GM21528 (cell line): Measurements from ENCODE around the gene SHD.

Source experiments
- ATAC-seq: cut with Tn5 transposase; IDR thresholded peaks from one replicate; pipeline ENCODE4 v1.9.1; 2021; ENCODE audit warnings: mild to moderate bottlenecking, moderate library complexity; ENCODE audit not compliant: unreplicated experiment, low FRiP score

SHD gene

DNA sequence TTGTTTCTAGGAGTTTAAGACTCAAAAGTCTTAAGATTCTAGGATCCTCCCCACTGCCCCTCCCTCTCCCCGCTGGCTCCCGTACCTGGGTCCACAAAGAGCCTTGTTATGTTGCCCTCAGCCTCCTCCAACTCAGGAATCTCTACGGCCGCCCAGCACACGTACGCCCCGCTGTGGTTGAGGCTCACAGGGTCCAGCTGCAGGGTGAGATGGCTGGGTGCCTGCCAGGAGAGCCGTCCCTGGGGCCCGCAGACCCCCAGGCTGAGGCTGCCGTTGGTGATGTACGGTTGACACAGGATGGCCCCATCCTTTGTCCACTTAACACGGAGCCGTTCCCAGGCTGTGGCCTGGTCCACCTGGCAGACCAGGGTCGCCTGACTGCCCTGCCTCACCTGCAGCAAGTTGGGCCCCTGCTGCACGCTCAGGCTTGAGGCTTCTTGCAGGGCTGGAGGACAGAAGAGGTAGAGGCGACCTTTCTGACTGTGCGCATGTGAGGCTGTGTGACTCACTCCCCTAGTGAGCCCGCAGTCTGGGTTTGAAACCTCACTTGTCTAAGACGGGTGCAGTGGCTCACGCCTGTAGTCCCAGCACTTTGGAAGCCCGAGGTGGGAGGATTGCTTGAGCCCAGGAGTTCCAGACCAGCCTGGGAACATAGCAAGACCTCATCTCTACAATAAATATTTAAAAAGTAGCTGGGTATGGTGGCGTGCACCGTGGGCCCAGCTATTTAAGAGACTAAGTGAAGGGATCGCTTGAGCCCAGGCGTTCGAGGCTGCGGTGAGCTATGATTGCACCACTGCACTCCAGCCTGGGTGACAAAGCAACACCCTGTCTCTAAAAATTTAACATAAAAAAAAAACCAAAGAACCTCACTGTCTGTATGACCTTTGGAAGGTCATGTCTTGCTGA is 19.1 kb downstream of the SHD start:
- ATAC-seq = no peak

DNA sequence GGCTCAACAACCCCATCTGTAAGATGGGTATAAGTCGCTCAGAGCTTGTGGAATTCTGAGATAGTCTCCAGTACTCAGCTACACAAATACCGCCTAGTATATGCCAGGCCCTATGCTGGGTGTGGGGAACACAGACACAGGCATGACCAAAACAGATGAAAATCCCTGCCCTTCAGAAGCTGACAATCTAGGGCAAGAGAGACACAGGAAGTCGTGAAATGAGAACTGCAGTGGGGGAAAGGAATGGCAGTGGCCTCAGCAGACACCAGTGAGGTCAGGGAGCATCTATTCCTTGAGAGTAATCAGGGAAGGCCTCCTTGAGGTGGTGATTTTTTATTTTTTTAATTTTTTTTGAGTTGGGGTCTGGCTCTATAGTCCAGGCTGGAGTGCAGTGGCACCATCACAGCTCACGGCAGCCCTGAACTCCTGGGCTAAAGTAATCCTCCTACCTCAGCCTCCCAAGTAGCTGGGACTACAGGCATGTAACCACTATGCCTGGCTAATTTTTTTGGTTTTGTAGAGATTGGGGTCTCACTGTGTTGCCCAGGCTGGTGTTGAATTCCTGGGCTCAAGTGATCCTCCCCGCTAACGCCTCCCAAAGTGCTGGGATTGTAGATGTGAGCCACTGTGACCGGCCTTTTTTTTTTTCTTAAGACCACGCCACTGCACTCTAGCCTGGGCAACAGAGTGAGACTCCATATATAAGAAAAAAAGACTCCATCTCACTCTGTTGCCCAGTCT is 19.9 kb downstream of the SHD start:
- no peak for ATAC-seq

DNA sequence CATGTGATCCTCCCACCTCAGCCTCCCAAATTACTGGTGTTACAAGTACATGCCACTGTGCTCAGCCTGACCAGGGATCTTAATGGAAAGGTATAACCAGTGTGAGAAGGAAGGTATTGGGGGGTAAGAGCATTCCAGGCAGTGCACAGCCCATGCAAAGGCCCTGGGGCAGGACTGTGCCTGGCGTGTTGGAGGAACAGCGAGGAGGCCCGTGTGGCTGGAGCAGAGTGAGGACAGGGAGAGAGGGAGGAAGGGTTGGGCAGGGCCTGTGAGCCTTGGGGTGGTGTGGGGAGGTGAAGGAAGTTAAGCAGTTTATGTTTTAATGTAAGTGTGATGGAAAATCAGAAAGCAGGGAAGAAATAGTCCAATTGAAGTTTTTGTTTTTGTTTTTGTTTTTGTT is 21.5 kb downstream of the SHD start:
- ATAC-seq = no peak

DNA sequence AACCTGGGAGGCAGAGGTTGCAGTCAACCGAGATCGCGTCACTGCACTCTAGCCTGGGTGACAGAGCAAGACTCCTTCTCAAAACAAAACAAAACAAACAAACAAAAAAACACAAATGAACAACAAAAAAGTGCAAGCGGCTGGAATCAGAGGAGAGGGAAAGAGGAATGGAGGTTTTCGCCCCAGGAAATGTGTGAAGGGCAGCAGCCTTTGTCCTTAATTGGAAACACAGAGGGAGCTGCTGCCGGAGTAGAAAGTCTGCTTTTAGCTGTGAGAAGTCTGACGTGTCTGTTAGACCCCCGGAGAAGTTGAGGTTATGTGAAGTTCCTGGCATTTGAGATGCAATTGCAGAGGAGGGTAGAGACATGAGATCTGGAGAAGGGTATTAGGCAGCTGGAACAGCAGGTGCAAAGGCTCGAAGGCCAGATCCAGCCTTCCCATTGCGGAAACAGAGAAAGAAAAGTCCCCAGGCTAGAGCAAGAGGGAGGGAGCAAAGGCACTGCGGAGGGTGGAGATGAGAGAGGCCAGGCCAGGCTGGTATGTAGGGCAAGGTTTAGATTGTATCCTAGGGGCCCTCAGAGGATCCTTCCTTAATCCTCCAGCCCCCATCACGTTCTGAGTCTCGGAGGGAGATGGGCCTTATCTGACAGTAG is 22.6 kb downstream of the SHD start:
- ATAC-seq = no peak

DNA sequence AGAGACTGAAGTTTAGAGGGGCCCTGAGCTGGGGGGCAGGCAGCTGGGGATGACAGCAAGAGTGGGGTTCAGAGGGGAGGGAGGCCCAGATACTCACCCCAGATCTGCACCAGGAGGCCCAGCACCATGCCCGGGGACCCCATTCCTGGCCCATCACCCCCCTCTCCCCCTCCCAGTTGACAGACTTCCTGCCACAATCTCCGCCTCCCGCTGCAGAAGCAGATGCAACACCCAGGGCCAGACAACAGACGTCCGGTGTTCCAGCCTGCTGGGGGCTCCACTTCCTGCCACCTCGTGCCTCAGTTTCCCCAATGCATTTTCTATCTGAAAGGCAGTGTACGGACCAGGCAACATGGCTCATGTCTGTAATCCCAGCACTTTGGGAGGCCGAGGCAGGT is 23.2 kb downstream of the SHD start, which contains the start of gene TMIGD2:
Gene TMIGD2 (minus strand): TSS at position 147 of the 398 bp plus-strand sequence. CDS start 4 bp downstream, at position 143.
- ATAC-seq = no peak

DNA sequence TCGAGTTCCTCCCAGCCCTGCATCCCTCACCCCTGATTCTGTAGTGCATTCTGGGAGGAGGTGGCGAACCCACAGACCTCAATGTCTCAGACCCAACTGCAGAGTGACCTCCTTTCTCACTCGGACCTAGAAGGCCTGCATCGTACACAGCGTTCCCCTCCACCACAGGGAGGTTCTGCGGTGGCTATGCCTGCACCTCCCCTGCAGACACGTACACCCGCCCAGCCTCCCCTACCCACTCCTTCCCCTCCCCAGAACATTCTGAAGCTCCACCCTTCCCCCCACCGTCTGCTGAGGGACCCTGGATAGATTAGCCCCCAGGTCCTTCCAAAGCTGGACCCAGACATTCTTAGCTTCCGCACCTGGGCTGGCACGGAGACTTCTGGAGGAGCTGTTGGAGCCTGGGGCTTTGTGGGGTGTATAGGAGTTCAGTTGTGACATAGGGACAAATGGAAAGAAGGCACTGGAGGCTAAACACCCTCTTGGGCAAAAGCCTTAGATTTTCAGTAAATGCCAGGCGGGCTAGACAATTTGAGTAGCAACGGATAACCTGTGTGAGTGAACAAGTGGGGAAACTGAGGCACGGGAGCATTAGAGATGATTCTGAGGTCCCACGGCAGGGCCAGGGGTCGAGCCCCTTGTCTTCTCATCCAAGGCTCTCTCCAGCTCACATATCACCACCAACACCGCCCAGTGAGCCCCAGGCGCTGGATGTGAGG is 24.9 kb downstream of the SHD start:
- no peak for ATAC-seq

DNA sequence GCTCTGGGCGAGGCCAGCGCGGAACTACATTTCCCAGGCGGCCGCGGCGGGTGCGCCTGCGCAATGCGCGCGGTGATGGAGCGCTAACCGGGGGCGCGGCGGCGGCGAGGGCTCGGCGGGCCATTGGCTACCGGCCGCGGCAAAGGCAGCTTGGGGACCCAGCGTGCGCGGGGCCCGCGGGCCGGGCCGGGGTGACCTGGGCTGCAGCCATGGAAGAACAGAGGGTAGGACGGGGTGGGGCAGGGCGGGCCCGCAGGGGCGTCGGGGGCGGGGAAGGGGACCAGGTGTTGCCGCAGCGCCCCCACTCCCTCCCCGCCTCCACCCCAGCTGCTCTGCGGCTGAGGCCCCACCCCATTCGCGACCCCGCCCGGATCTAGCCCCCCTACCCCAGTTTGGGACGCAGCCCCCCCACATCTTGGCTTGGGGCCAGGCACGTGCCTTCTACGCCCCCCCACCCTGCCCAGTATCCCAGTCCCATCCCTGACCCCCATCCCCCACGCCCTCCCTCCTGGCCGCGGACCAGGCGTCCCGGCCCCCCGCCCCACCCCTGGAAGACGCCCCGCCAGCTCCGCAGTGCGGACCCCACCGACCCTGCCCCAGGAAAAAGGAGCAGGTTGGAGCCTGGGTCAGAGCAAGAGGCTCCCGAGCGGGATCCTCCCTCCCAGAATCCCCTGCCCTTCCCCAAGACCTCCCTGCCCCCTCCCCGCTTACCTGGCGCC is 25.6 kb downstream of the SHD start, which contains the start of gene FSD1:
Gene FSD1 (plus strand): TSS at position 61 of the 719 bp plus-strand sequence. CDS start 149 bp downstream, at position 210.
- ATAC-seq = no peak

DNA sequence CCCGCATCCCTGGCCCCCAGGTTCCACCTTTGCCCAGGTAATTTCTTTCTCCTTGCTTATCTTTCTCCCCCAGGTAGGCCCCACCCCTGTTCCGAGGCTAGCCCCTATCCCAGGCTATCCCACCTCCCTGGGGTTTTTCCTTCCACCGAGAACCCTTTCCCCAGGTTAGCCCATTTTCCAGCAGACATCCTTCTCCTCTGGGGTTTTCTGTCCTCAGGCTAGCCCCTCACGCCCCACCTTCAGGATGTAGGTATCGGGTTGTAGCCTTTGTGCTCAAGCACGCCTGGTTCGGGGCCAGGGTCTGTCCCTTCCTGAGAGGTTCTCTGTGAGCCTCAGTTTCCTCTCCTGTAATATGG is 26.2 kb downstream of the SHD start:
- ATAC-seq = no peak

DNA sequence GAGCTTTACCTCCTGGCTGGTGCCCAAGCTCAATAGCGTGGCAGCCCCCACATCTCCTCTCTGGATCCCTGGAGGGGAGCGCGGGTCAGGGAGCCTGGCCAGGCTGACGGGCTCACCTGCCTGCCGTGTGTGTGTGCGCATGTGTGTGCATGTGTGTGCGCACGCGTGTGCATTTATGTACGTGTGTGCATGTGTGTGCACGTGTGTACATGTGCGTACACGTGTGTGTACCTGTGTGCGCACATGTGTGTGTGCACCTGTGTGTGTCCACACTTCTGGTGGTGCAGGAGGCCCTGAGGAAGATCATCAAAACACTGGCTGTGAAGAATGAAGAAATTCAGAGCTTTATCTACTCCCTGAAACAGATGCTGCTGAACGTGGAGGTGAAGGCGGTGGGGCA is 26.6 kb downstream of the SHD start:
- no peak for ATAC-seq

DNA sequence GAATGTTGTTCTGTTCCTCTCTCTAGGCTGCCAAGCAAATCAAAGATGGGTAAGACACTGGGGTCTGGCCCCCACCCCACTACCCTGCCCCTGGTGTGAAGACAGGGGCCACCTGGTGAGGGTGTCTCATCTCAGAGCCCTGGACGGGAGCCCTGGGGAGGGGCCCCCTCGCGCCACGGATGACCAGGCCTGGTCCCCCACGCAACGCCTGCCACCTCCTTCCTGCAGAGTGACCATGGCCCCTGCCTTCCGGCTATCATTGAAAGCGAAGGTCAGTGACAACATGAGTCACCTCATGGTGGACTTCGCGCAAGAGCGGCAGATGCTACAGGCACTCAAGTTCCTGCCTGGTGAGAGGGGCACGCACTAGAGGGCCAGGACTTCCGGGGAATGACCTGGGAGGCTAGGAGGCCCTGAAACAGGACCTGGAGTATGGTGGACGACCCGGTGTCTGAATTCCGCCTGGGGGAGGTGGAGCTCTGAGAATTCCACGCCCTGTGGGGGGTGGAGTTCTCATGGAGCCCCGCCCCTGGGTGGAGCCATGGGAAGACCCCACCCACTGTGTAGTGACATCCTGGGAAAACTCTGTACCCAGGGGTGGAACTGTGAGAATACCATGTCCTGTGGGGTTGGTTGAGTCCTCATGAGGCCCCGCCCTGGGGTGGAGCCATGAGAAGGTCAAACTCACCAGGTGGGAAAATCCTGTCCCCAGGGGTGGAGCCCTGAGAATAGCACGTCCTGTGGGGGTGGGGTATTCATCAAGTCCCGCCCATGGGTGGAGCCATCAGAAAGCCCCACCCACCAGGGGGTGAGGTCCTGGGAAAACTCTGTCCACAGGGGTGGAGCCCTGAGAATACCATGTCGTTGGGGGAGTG is 31.4 kb downstream of the SHD start:
- no peak for ATAC-seq

DNA sequence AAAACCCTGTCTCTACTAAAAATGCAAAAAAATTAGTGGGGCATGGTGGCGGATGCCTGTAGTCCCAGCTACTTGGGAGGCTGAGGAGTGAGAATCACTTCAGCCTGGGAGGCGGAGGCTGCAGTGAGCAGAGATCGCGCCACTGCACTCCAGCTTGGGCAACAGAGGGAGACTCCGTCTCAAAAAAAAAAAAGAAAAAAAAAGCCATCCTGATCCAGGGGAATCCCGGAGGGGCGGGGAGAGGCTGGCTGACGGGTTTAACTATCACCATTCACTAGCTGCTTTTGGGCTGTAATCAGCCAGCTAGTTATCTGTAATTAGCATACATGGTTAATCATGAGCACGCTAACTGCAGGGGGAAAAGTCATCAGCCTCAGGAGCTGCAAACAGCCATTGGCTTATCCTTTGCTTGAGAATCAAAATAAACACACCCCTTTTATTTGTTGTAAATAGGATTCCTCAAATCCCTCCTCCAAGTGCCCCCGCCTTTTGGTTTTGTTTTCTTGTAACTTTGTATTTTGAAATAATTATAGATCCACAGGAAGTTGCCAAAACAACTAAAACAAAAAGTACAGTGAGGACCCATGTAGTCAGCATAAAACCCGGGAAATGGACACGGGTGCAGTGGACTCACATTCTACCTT is 34.9 kb downstream of the SHD start:
- ATAC-seq = no peak

DNA sequence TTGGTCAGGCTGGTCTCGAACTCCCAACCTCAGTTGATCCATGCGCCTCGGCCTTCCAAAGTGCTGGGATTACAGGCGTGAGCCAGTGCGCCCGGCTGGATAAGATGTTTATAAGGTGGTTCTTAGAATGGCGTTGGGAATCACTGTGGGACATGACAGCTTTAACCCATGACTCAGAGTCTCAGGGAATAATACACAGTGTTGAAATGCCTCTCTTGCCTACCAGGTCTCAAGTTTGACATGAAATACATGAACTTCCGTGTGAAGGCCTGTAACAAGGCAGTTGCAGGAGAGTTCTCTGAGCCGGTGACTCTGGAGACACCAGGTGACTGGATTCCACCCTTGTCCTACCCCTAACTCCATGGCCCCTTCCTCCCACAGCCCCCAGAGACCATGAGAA is 37.9 kb downstream of the SHD start:
- ATAC-seq = no peak

DNA sequence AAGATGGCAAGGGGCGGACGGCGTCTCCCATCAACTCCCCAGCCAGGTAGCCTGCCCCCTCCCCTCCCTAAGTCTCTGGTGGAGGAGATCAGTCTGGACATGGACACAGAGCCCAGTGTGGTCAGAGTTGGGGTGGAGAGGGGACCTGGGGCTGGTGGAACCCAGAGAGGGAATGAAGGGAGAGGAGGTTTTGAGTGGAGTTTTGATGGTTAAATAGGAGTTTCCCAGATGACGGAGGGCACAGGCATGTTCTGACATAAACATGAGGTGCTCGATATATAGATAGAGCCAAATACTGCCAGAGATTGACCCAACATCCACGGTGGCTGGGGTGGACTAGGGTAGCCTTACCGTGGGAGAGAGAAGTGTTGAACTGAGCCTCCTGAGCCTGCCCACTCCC is 39.4 kb downstream of the SHD start:
- no peak for ATAC-seq

DNA sequence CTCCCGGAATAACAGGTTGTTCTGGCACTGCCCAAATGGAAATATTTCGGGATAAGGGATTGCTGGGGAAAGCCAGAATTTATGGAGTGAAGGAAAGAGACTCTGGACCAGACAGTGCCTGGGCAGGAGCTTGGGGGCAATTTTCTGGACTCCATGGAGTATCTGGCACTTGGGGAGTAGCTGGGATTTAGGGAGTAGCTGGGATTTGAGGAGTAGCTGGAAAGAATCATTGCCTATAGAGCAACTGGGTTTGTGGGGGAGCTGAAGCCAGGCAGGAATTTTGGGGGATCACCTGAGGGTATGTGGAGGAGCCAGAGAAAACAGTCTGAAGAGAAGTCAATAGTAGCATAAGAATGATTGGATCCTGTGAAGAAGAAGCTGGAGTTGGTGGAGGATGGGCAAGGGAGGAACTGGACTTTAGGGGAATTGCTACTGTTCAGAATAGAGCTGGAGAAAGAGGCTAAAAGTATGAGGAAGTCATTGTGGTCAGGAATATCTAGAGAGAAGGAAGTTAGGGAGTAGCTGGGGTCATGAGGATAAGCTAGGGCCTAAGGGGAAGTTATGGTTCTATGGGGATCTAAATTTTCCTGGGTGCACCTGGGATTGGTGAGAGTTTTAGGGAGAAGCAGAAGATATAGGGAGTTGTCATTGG is 40.1 kb downstream of the SHD start:
- no peak for ATAC-seq

DNA sequence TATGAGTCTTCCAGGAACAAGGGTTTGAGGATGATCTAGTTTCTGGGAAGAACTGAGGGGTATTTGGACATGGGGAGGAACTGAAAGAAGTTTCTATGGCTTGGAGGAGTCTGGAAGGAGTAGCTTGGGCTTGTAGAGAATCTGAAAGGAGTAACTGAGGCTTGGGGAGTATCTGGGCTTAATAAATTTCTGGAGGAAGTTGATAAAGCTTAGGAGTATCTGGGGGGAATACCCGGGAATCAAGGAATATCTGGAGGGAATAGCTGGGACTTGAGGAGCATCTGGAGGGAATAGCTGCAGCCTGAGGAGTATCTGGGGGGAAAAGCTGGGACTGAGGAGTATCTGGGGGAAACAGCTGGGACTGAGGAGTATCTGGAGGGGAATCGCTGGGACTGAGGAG is 41.4 kb downstream of the SHD start:
- no peak for ATAC-seq

DNA sequence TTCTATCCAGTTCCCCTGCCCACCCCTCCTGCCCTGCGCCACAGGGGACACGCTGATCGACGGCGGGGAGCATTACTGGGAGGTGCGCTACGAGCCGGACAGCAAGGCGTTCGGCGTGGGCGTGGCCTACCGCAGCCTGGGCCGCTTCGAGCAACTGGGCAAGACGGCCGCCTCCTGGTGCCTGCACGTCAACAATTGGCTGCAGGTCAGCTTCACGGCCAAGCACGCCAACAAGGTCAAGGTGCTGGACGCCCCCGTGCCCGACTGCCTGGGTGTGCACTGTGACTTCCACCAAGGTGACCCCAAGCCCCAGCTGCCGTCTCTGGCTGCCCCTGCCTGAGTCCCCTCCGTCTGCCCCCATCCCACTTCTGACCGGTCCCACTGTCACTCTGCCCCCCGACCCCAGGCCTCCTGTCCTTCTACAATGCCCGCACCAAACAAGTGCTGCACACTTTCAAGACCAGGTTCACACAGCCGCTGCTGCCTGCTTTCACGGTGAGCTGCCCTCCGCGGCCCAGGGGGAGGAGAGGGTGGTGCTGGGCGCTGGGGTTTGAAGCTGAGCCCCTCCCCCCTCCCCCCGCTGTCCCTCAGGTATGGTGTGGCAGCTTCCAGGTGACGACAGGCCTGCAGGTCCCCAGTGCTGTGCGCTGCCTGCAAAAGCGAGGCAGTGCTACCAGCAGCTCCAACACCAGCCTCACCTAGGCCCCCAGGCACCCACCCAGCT is 44.0 kb downstream of the SHD start:
- ATAC-seq = no peak

DNA sequence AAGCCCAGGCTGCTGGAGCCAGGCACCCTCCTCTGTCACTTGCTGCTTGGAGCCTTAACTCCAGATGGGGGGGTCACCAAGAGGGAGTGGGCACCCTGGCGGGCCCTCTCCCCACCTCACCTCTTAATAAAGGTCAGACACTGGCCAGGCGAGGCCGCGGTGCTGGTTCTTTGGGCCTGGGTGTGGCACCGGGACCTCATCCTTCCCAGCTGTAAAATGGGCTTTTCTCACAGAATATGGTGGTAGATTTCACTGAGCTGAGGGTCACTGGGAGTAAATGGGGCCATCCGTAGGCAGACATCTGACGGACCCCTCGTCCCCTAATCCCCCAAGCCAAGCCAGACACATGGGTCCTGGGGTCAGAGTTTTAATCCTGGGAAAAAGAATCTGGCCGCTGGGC is 44.6 kb downstream of the SHD start:
- ATAC-seq = no peak
